ENCODE data around the gene SLC13A5. TPM values are rescaled to one million over a fixed set of nuclear protein-coding genes. Genes with fewer than 3 reads are reported as not detected.

Gene SLC13A5
- total RNA-seq, 1 experiment from 2014 or later: not detected

DNA sequence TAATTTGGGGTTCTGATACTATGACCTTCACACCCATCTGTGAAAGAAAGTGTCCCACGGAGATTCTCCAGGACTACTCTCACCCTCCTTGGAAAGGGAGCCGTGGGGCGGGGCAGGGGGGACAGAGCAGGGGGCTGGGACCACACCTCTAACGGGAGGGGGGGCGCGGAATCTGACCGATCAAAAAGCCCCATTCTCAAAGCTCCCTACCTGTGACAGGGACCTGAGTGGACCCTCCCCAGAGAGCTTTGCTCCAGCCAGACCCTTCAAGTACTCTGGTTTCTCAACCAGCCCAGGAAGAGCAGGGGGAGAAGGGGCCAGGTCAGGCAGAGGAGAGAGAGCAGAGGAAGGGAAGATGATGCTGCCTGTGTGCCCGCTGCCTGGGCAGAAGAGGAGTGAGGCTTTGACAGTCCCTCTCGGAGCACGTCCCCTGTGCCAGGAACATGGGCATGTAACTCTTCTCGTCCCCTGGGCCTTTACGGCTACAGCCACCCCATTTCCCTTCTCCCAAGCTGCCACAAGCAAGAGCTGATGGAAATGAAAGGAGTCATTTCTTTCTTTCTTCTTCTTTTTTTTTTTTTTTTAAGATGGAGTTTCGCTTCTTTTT, 43.4 kb upstream of the SLC13A5 start:
- no TSS peak for BruUV-seq (replicated peaks)
- intact Hi-C loops (cut with micrococcal nuclease): no loop called here
- ATAC-seq (no peak), DNase-seq (no peak)
- H3K9me2 ChIP-seq (replicated peaks; ENCODE audit: low read length): no peaks in the 10 kb centered on the region
- no peaks in the 10 kb centered on the region for H4K20me1 ChIP-seq (ENCODE audit: low read length)
- POLR2A ChIA-PET (ENCODE audit: unreplicated experiment): no interaction called here
- H3K4me3 ChIP-seq (ENCODE audit: low read length): no peak overlapping the region
- no peak overlapping the region for H3K9ac ChIP-seq (ENCODE audit: low read length)
- CTCF ChIA-PET: no interaction called here
- no peaks in the 10 kb centered on the region for H3K36me3 ChIP-seq (ENCODE audit: low read depth, low read length)
- H3K4me2 ChIP-seq (ENCODE audit: low read length): no peak overlapping the region
- H3K79me2 ChIP-seq (ENCODE audit: low read length): no peaks in the 10 kb centered on the region
- no peaks in the 10 kb centered on the region for H3K27me3 ChIP-seq (ENCODE audit: low read length)
- TF ChIP-seq EZH2 (IDR thresholded peaks at IDR 0.05; ENCODE audit: low read length, unreplicated experiment): no peak
- no peak for TF ChIP-seq EZH2phosphoT487 (IDR thresholded peaks at IDR 0.05; ENCODE audit: borderline replicate concordance, low read length)
- TF ChIP-seq, protein P1, sequence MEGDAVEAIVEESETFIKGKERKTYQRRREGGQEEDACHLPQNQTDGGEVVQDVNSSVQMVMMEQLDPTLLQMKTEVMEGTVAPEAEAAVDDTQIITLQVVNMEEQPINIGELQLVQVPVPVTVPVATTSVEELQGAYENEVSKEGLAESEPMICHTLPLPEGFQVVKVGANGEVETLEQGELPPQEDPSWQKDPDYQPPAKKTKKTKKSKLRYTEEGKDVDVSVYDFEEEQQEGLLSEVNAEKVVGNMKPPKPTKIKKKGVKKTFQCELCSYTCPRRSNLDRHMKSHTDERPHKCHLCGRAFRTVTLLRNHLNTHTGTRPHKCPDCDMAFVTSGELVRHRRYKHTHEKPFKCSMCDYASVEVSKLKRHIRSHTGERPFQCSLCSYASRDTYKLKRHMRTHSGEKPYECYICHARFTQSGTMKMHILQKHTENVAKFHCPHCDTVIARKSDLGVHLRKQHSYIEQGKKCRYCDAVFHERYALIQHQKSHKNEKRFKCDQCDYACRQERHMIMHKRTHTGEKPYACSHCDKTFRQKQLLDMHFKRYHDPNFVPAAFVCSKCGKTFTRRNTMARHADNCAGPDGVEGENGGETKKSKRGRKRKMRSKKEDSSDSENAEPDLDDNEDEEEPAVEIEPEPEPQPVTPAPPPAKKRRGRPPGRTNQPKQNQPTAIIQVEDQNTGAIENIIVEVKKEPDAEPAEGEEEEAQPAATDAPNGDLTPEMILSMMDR (conservative IDR thresholded peaks at IDR 0.05; ENCODE audit: low read depth, low read length): no peak
- H3K9me3 ChIP-seq (ENCODE audit: low read length): no peaks in the 10 kb centered on the region
- H3K27ac ChIP-seq (ENCODE audit: low read length): no peak overlapping the region
- peaks cover 21% of the 10 kb centered on the region for H3K4me1 ChIP-seq (ENCODE audit: insufficient read depth, low read length)
- no peak overlapping the region for H2AFZ ChIP-seq (ENCODE audit: low read length)
- no peaks in the 10 kb centered on the region for H3F3A ChIP-seq (ENCODE audit: low read length, unreplicated experiment)

DNA sequence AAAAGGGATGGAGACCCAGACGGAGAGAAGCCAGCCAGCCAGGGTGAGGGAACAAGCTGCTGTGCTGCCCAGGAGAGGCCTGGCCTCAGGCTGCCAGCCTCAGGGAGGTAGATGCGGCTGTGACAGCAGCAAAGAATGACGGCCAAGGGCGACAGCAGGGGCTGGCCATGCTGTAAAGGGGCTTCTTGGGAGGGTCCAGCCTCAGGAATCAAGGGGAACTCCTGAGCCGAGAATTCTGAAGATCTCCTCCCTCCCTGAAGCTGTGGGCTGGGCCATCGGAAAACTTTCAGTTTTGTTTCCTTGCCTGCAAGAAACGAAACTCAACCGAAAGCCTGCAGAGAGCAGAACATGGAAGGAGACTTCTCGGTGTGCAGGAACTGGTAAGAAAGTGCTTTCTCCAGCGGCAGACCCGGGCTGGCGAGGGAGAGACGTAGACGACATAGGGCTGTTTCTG, 42.6 kb upstream of the SLC13A5 start, which contains the start of gene XAF1:
Gene XAF1, plus strand, starts transcription at position 316 of the 454 bp plus-strand sequence. Its CDS starts 33 bp downstream, at position 349.
- ChIA-PET POLR2A (ENCODE audit: unreplicated experiment) (no interaction called here), CTCF (no interaction called here)
- no peaks in the 10 kb centered on the region for H3K9me2 ChIP-seq (replicated peaks; ENCODE audit: low read length)
- no peaks in the 10 kb centered on the region for H3K79me2 ChIP-seq (ENCODE audit: low read length)
- H3F3A ChIP-seq (ENCODE audit: low read length, unreplicated experiment): no peaks in the 10 kb centered on the region
- H3K4me2 ChIP-seq (ENCODE audit: low read length): no peak within 1 kb of the TSS
- H3K9ac ChIP-seq (ENCODE audit: low read length): no peak within 1 kb of the TSS
- peaks cover 21% of the 10 kb centered on the region for H3K4me1 ChIP-seq (ENCODE audit: insufficient read depth, low read length)
- no peaks in the 10 kb centered on the region for H3K36me3 ChIP-seq (ENCODE audit: low read depth, low read length)
- H4K20me1 ChIP-seq (ENCODE audit: low read length): no peaks in the 10 kb centered on the region
- no peak for DNase-seq
- H3K9me3 ChIP-seq (ENCODE audit: low read length): no peaks in the 10 kb centered on the region
- no peak within 1 kb of the TSS for H3K4me3 ChIP-seq (ENCODE audit: low read length)
- H2AFZ ChIP-seq (ENCODE audit: low read length): no peak within 1 kb of the TSS
- intact Hi-C loops (cut with micrococcal nuclease): no loop called here
- H3K27ac ChIP-seq (ENCODE audit: low read length): no peak within 1 kb of the TSS
- BruUV-seq (replicated peaks): no TSS peak
- TF ChIP-seq EZH2 (IDR thresholded peaks at IDR 0.05; ENCODE audit: low read length, unreplicated experiment): no peak
- TF ChIP-seq EZH2phosphoT487 (IDR thresholded peaks at IDR 0.05; ENCODE audit: borderline replicate concordance, low read length): no peak
- TF ChIP-seq, protein P1 (conservative IDR thresholded peaks at IDR 0.05; ENCODE audit: low read depth, low read length): no peak
- no peak for ATAC-seq
- no peaks in the 10 kb centered on the region for H3K27me3 ChIP-seq (ENCODE audit: low read length)

- H2AFZ ChIP-seq (ENCODE audit: low read length): no peak overlapping the region
- no peak overlapping the region for H3K9ac ChIP-seq (ENCODE audit: low read length)
- intact Hi-C loops (cut with micrococcal nuclease): no loop called here
- BruUV-seq (replicated peaks): no TSS peak
- no peaks in the 10 kb centered on the region for H3F3A ChIP-seq (ENCODE audit: low read length, unreplicated experiment)
- no peaks in the 10 kb centered on the region for H3K79me2 ChIP-seq (ENCODE audit: low read length)
- CTCF ChIA-PET: no interaction called here
- no peaks in the 10 kb centered on the region for H3K9me3 ChIP-seq (ENCODE audit: low read length)
- no peaks in the 10 kb centered on the region for H4K20me1 ChIP-seq (ENCODE audit: low read length)
- H3K27me3 ChIP-seq (ENCODE audit: low read length): no peaks in the 10 kb centered on the region
- no peaks in the 10 kb centered on the region for H3K36me3 ChIP-seq (ENCODE audit: low read depth, low read length)
- DNase-seq: no peak
- no peak overlapping the region for H3K4me3 ChIP-seq (ENCODE audit: low read length)
- no peaks in the 10 kb centered on the region for H3K9me2 ChIP-seq (replicated peaks; ENCODE audit: low read length)
- no peak for TF ChIP-seq EZH2phosphoT487 (IDR thresholded peaks at IDR 0.05; ENCODE audit: borderline replicate concordance, low read length)
- TF ChIP-seq EZH2 (IDR thresholded peaks at IDR 0.05; ENCODE audit: low read length, unreplicated experiment): no peak
- TF ChIP-seq, protein P1 (conservative IDR thresholded peaks at IDR 0.05; ENCODE audit: low read depth, low read length): no peak
- POLR2A ChIA-PET (ENCODE audit: unreplicated experiment): no interaction called here
- H3K4me1 ChIP-seq (ENCODE audit: insufficient read depth, low read length): peaks cover 21% of the 10 kb centered on the region
- H3K4me2 ChIP-seq (ENCODE audit: low read length): no peak overlapping the region
- no peak overlapping the region for H3K27ac ChIP-seq (ENCODE audit: low read length)
- no peak for ATAC-seq
Observed at GRCh38 chr17:6755281-6755680, 42.1 kb upstream of the SLC13A5 start.

All from PC-3 (cell line).